Liver (tissue), 9 donors: ENCODE measurements around the gene TMEM119. TPM values are rescaled to one million over a fixed set of nuclear protein-coding genes. Genes with fewer than 3 reads are reported as not detected.

Experiments
- DNase-seq: peaks from one replicate; pipeline ENCODE4 v3.0.0-alpha.2; 2017; ENCODE audit warnings: low spot score
- H3K27ac ChIP-seq, 2 donors: one replicate each; pipeline ENCODE4 v1.7.0; 2013; ENCODE audit warnings: inconsistent platforms in 2 of 2, low read length in 2 of 2, control low read depth in 1 of 2, low read depth in 1 of 2, mild to moderate bottlenecking in 1 of 2
- H3K27me3 ChIP-seq, 4 donors: one replicate each; pipeline versions ENCODE4 v1.6.1 to v1.7.0; 2013; ENCODE audit warnings: low read length in 3 of 4, inconsistent platforms in 1 of 4, mild to moderate bottlenecking in 1 of 4, moderate library complexity in 1 of 4; ENCODE audit not compliant: control insufficient read depth in 4 of 4, insufficient read depth in 4 of 4
- H3K36me3 ChIP-seq, 4 donors: one replicate each; pipeline versions ENCODE4 v1.6.1 to v1.7.0; 2013; ENCODE audit warnings: low read length in 3 of 4, mild to moderate bottlenecking in 3 of 4, low read depth in 1 of 4, moderate library complexity in 1 of 4; ENCODE audit not compliant: control insufficient read depth in 4 of 4, insufficient read depth in 3 of 4
- H3K4me1 ChIP-seq, 4 donors: one replicate each; pipeline versions ENCODE4 v1.6.1 to v1.7.0; 2013; ENCODE audit warnings: low read length in 3 of 4, mild to moderate bottlenecking in 3 of 4, moderate library complexity in 1 of 4; ENCODE audit not compliant: control insufficient read depth in 4 of 4, insufficient read depth in 4 of 4
- H3K4me3 ChIP-seq, 3 donors: one replicate each; pipeline versions ENCODE4 v1.6.1 to v1.7.0; 2013; ENCODE audit warnings: low read length in 3 of 3, control low read depth in 1 of 3, low read depth in 1 of 3, mild to moderate bottlenecking in 1 of 3
- H3K9ac ChIP-seq, 2 donors: one replicate each; pipeline ENCODE4 v1.7.0; 2013; ENCODE audit warnings: low read length in 2 of 2, mild to moderate bottlenecking in 2 of 2, moderate library complexity in 2 of 2, control low read depth in 1 of 2, low read depth in 1 of 2
- H3K9me3 ChIP-seq, 4 donors: one replicate each; pipeline versions ENCODE4 v1.6.1 to v1.7.0; 2013; ENCODE audit warnings: low read length in 3 of 4; ENCODE audit not compliant: control insufficient read depth in 4 of 4
- EGR1 ChIP-seq, 2 donors: IDR thresholded peaks; 2 replicates each; pipeline ENCODE4 v1.6.1; 2016 to 2018; ENCODE audit warnings: antibody characterized with exemption in 2 of 2, low read depth in 2 of 2
- FOXA1 ChIP-seq: IDR thresholded peaks from 2 replicates; pipeline ENCODE4 v1.6.1; 2016; ENCODE audit warnings: antibody characterized with exemption
- FOXA2 ChIP-seq: IDR thresholded peaks from 2 replicates; pipeline ENCODE4 v1.6.1; 2016; ENCODE audit warnings: antibody characterized with exemption
- GABPA ChIP-seq, 2 donors: IDR thresholded peaks in 1 of 2; conservative IDR thresholded peaks in 1 of 2; 2 replicates each; pipeline ENCODE4 v1.6.1; 2016; ENCODE audit warnings: antibody characterized with exemption in 2 of 2, mild to moderate bottlenecking in 1 of 2, moderate library complexity in 1 of 2
- HNF4A ChIP-seq, 2 donors: conservative IDR thresholded peaks; 2 replicates each; pipeline ENCODE4 v1.6.1; 2016; ENCODE audit warnings: antibody characterized with exemption in 2 of 2, mild to moderate bottlenecking in 2 of 2
- HNF4G ChIP-seq: IDR thresholded peaks from 2 replicates; pipeline ENCODE4 v1.6.1; 2016; ENCODE audit warnings: antibody characterized with exemption
- JUND ChIP-seq, 2 donors: IDR thresholded peaks; 2 replicates each; pipeline ENCODE4 v1.6.1; 2016; ENCODE audit warnings: antibody characterized with exemption in 2 of 2
- NR2F2 ChIP-seq: IDR thresholded peaks from 2 replicates; pipeline ENCODE4 v1.6.1; 2016; ENCODE audit warnings: antibody characterized with exemption
- RAD21 ChIP-seq, 2 donors: IDR thresholded peaks; 2 replicates each; pipeline ENCODE4 v1.6.1; 2016; ENCODE audit warnings: antibody characterized with exemption in 2 of 2, mild to moderate bottlenecking in 2 of 2
- RXRA ChIP-seq, 2 donors: IDR thresholded peaks; 2 replicates each; pipeline ENCODE4 v1.6.1; 2017 to 2018; ENCODE audit warnings: antibody characterized with exemption in 2 of 2, mild to moderate bottlenecking in 1 of 2
- SP1 ChIP-seq: IDR thresholded peaks from 2 replicates; pipeline ENCODE4 v1.6.1; 2018; ENCODE audit warnings: antibody characterized with exemption, mild to moderate bottlenecking
- TAF1 ChIP-seq: conservative IDR thresholded peaks from 2 replicates; pipeline ENCODE4 v1.6.1; 2016; ENCODE audit warnings: antibody characterized with exemption, mild to moderate bottlenecking
- YY1 ChIP-seq: IDR thresholded peaks from 2 replicates; pipeline ENCODE4 v1.6.1; 2016; ENCODE audit warnings: antibody characterized with exemption, mild to moderate bottlenecking
- WGBS: extraction: QIAGEN DNeasy Blood & Tissue Kit; methylation state at CpG from one replicate; pipeline ENCODE4 v1.1.7; 2013; 5-methylcytosine and 5-hydroxymethylcytosine counted together
- polyA plus RNA-seq, 2 donors: library from polyadenylated mRNA; stranded (reverse) in 1 of 2; unstranded in 1 of 2; fragments of 200-250 nt in 1 of 2; fragments of >200 nt in 1 of 2; fragmentation: Nextera tagmentation in 1 of 2; extraction: Ambion mirVana in 1 of 2; gene quantifications; one replicate each; pipeline versions ENCODE4 v1.2.1 to v1.2.3, GENCODE V29; 2013 to 2015
- total RNA-seq, 2 donors: library from RNA; depleted of rRNA; stranded (reverse); fragments of >200 nt; gene quantifications; one replicate each; pipeline ENCODE4 v1.2.3, GENCODE V29; 2014
- TF ChIP-seq, protein P1 (sequence below): IDR thresholded peaks from 2 replicates; pipeline ENCODE4 v1.6.1; 2016; ENCODE audit warnings: antibody characterized with exemption
- TF ChIP-seq, protein P2 (sequence below): IDR thresholded peaks from 2 replicates; pipeline ENCODE4 v1.6.1; 2016; ENCODE audit warnings: antibody characterized with exemption, mild to moderate bottlenecking
- TF ChIP-seq, protein P3 (sequence below): IDR thresholded peaks from 2 replicates; pipeline ENCODE4 v1.6.1; 2016; ENCODE audit warnings: antibody characterized with exemption
- TF ChIP-seq, protein P4 (sequence below): IDR thresholded peaks from 2 replicates; pipeline ENCODE4 v1.6.1; 2016; ENCODE audit warnings: antibody characterized with exemption
- TF ChIP-seq, protein P5 (sequence below): fragments of 150-350 bp; IDR thresholded peaks from 2 replicates; pipeline ENCODE4 v1.5.1; 2017; ENCODE audit warnings: improper control_type of control experiment, low read depth, low read length; ENCODE audit not compliant: missing input control
- donor health status: healthy.
- donor health status: healthy.
- donor health status: healthy.
- donor health status: healthy.
- donor health status: healthy.

Gene TMEM119
- total and polyA plus RNA-seq, 4 donors = 0.14 to 2.6 (median 0.38) TPM

DNA sequence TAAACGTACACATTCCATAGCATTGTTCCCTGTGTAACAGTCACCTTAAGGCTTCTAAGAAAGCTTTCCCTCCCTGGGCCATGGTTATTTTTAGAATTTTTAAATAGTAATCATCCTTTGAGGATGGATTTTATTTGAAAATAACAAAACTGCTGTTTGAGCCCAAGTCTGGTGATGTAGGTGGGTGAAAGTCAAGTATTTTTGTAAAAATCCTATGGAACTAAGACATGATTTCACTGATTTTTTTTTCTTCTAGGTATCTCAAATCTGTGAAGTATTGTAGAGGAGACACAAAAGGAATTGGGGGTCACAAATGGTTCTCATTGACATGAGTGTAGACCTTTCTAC, 34.1 kb downstream of the TMEM119 start (continued):
- TF ChIP-seq, protein P1, sequence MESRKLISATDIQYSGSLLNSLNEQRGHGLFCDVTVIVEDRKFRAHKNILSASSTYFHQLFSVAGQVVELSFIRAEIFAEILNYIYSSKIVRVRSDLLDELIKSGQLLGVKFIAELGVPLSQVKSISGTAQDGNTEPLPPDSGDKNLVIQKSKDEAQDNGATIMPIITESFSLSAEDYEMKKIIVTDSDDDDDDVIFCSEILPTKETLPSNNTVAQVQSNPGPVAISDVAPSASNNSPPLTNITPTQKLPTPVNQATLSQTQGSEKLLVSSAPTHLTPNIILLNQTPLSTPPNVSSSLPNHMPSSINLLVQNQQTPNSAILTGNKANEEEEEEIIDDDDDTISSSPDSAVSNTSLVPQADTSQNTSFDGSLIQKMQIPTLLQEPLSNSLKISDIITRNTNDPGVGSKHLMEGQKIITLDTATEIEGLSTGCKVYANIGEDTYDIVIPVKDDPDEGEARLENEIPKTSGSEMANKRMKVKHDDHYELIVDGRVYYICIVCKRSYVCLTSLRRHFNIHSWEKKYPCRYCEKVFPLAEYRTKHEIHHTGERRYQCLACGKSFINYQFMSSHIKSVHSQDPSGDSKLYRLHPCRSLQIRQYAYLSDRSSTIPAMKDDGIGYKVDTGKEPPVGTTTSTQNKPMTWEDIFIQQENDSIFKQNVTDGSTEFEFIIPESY = no peak
- TF ChIP-seq TAF1 (no peak), RAD21 (IDR thresholded peaks at IDR 0.05) (no peak)

DNA sequence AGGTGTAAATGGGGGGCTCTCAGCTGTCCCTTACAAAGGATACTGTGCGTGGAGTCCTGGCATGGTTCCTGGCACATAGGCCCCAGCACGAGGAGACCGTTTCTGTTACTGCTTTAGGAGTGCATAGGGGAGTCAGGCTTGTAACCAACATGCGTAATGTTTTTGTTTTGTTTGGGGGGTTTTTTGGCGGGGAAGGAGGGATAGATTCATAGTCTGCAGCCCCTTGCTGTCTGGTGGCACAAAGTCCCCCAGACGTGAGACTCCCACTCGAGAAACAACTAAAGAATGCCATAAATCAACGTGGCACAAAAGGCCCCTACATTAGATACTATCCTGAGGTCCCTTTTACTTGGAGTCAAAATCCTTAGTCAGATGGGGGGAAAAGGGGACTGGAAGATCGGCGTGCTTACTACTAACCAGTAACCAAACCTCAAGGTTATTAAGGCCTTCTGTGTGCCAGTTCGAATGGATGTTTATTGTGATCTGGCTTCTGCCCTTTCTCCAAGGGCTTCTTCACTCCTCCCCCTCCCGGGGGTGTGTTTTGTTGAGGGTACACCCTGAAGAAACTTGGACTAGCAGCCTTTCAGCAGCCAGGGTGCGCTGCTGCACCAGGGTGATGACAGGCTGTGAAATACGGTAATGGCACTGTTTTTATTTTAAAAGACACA, 34.6 kb downstream of the TMEM119 start:
- H3K4me1 ChIP-seq = peaks cover 8 to 49% (median 39%) of the 10 kb centered on the region in 4 donors
- H3K27ac ChIP-seq = peak overlapping the region; percentile 80 to 85
- no peaks in the 10 kb centered on the region for H3K9me3 ChIP-seq
- peak overlapping the region; percentile 66 to 79 for H3K9ac ChIP-seq
- H3K36me3 ChIP-seq = peaks cover 0 to 22% (median 20%) of the 10 kb centered on the region in 4 donors
- under 1% methylated on average over 14 of the region's 14 CpGs for WGBS
- H3K27me3 ChIP-seq = no peaks in the 10 kb centered on the region
- peak; percentile 84 for DNase-seq
- TF ChIP-seq RXRA (IDR thresholded peaks at IDR 0.05) = peak; percentile 8 to 13
- TF ChIP-seq EGR1 (IDR thresholded peaks at IDR 0.05; ENCODE audit: low read depth in 2 of 2) = no peak
- no peak for TF ChIP-seq JUND (IDR thresholded peaks at IDR 0.05)
- TF ChIP-seq, protein P1 = no peak
- TF ChIP-seq FOXA1 = no peak
- no peak for TF ChIP-seq FOXA2
- TF ChIP-seq, protein P2, sequence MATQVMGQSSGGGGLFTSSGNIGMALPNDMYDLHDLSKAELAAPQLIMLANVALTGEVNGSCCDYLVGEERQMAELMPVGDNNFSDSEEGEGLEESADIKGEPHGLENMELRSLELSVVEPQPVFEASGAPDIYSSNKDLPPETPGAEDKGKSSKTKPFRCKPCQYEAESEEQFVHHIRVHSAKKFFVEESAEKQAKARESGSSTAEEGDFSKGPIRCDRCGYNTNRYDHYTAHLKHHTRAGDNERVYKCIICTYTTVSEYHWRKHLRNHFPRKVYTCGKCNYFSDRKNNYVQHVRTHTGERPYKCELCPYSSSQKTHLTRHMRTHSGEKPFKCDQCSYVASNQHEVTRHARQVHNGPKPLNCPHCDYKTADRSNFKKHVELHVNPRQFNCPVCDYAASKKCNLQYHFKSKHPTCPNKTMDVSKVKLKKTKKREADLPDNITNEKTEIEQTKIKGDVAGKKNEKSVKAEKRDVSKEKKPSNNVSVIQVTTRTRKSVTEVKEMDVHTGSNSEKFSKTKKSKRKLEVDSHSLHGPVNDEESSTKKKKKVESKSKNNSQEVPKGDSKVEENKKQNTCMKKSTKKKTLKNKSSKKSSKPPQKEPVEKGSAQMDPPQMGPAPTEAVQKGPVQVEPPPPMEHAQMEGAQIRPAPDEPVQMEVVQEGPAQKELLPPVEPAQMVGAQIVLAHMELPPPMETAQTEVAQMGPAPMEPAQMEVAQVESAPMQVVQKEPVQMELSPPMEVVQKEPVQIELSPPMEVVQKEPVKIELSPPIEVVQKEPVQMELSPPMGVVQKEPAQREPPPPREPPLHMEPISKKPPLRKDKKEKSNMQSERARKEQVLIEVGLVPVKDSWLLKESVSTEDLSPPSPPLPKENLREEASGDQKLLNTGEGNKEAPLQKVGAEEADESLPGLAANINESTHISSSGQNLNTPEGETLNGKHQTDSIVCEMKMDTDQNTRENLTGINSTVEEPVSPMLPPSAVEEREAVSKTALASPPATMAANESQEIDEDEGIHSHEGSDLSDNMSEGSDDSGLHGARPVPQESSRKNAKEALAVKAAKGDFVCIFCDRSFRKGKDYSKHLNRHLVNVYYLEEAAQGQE = no peak
- peak; percentile 37 for TF ChIP-seq YY1
- TF ChIP-seq TAF1 = no peak
- peak in 1 of 2 donors; percentile 18 for TF ChIP-seq HNF4A (conservative IDR thresholded peaks at IDR 0.05)
- TF ChIP-seq HNF4G = no peak
- TF ChIP-seq GABPA (IDR thresholded peaks at IDR 0.05 in 1 of 2, conservative IDR thresholded peaks at IDR 0.05 in 1 of 2) = no peak
- TF ChIP-seq, protein P3, sequence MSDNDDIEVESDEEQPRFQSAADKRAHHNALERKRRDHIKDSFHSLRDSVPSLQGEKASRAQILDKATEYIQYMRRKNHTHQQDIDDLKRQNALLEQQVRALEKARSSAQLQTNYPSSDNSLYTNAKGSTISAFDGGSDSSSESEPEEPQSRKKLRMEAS = no peak
- TF ChIP-seq, protein P4, sequence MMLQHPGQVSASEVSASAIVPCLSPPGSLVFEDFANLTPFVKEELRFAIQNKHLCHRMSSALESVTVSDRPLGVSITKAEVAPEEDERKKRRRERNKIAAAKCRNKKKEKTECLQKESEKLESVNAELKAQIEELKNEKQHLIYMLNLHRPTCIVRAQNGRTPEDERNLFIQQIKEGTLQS = peak; percentile 21
- TF ChIP-seq RAD21 (IDR thresholded peaks at IDR 0.05) = peak; percentile 93
- TF ChIP-seq NR2F2 = no peak
- TF ChIP-seq, protein P5, sequence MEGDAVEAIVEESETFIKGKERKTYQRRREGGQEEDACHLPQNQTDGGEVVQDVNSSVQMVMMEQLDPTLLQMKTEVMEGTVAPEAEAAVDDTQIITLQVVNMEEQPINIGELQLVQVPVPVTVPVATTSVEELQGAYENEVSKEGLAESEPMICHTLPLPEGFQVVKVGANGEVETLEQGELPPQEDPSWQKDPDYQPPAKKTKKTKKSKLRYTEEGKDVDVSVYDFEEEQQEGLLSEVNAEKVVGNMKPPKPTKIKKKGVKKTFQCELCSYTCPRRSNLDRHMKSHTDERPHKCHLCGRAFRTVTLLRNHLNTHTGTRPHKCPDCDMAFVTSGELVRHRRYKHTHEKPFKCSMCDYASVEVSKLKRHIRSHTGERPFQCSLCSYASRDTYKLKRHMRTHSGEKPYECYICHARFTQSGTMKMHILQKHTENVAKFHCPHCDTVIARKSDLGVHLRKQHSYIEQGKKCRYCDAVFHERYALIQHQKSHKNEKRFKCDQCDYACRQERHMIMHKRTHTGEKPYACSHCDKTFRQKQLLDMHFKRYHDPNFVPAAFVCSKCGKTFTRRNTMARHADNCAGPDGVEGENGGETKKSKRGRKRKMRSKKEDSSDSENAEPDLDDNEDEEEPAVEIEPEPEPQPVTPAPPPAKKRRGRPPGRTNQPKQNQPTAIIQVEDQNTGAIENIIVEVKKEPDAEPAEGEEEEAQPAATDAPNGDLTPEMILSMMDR = peak; percentile 80
- TF ChIP-seq SP1 = no peak
- peak overlapping the region; percentile 77 to 86 (median 81) for H3K4me3 ChIP-seq
